ENCODE data around the gene HTR6.
"Not testable (repeated sequence)": the region's sequence is repeated elsewhere in the genome, so short reads cannot be mapped to it uniquely, and the experiment has no call there.

Gene HTR6

DNA sequence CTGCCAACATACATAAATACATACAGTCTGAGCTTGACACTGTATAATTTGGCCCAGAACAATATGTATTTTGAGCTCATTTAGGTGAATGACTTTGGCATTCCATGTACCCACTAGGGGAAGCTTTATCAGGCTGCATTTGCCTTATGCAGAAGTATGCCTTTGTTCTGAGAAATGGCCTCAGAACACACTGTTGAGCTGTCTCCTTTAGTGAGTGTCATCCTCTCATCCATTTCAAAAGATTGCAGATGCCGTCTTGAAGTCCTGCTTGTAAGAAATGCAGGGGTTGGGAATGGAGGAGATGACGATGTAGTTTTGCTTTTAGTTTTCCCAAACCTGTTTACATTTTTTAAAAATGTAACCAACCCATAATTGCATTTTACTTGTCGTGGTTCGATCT is 35.3 kb upstream of the HTR6 start:
- CTCF ChIA-PET: interaction anchor here (1.0 to 1.3 kb wide), 3 partner anchors 159 to 244 kb away, joined by 3 read pairs; no protein-coding TSS in a partner anchor
- POLR2A ChIA-PET: no interaction called here

DNA sequence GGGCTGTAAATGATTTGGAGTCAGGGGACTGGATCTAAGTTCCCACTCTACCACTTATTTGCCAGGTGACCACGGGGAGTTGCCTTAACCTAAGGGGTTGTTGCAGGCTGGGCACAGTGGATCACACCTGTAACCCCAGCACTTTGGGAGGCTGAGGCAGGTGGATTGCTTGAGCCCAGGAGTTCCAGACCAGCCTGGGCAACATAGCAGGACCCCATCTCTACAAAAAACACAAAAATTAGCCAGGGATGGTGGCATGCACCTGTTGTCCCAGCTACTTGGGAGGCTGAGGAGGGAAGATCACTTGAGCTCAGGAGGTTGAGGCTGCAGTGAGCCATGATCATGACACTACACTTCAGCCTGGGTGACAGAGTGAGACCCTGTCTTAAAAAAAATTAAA is 34.5 kb upstream of the HTR6 start:
- DNase-seq (ENCODE audit: extremely low spot score): not testable (repeated sequence)
- CTCF ChIA-PET: interaction anchor here (0.8 to 1.9 kb wide), 4 partner anchors 11 to 389 kb away, joined by 3 to 5 read pairs (median 4); no protein-coding TSS in a partner anchor
- POLR2A ChIA-PET: interaction anchor here (0.6 kb wide), 1 partner anchor 734 kb away, joined by 4 read pairs; no protein-coding TSS in a partner anchor

More for the DNA sequence above, 35.3 kb upstream of the HTR6 start:
- no peak for DNase-seq (ENCODE audit: extremely low spot score)
- TF ChIP-seq, protein P1, sequence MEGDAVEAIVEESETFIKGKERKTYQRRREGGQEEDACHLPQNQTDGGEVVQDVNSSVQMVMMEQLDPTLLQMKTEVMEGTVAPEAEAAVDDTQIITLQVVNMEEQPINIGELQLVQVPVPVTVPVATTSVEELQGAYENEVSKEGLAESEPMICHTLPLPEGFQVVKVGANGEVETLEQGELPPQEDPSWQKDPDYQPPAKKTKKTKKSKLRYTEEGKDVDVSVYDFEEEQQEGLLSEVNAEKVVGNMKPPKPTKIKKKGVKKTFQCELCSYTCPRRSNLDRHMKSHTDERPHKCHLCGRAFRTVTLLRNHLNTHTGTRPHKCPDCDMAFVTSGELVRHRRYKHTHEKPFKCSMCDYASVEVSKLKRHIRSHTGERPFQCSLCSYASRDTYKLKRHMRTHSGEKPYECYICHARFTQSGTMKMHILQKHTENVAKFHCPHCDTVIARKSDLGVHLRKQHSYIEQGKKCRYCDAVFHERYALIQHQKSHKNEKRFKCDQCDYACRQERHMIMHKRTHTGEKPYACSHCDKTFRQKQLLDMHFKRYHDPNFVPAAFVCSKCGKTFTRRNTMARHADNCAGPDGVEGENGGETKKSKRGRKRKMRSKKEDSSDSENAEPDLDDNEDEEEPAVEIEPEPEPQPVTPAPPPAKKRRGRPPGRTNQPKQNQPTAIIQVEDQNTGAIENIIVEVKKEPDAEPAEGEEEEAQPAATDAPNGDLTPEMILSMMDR (IDR thresholded peaks at IDR 0.05; ENCODE audit: control extremely low read depth, extremely low read depth, low read depth, missing control alignments): no peak

DNA sequence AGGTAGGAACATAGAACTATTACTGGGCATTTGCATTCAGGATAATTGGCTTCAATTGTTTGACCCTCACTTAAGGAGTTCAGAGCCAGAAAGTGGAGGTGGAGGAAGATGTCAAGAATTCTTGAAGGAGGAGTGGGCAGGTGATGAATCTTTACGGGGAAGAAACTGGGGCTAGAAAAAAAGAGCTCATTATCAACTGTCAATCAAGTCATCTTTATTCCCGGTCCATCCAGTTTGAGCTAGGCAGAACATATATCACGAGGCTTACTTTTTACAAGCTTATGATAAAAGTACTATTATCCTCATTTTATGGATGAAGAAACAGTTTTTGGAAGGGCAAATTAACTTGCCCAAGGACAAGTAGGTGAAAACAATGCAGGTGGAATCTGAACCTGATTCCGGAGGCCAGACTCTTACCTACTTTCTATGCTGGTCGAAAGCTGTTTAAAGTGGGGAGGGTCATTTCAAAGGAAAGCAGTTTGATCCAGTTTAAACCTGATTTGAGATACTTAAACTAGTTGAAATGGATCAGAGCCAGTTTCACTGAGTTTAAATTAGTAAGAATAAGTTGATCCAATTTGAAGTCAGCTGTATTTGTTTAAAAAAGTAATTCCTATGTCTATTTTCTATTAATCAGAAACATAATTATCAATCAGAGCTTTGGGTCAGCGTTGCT is 33.8 kb upstream of the HTR6 start:
- TF ChIP-seq, protein P1 (IDR thresholded peaks at IDR 0.05; ENCODE audit: control extremely low read depth, extremely low read depth, low read depth, missing control alignments): no peak
- no peak for DNase-seq (ENCODE audit: extremely low spot score)
- POLR2A ChIA-PET: no interaction called here
- CTCF ChIA-PET: interaction anchor here (0.8 to 1.9 kb wide), 7 partner anchors 10 to 390 kb away, joined by 3 to 5 read pairs (median 4); partner anchors contain the start of gene NBL1

DNA sequence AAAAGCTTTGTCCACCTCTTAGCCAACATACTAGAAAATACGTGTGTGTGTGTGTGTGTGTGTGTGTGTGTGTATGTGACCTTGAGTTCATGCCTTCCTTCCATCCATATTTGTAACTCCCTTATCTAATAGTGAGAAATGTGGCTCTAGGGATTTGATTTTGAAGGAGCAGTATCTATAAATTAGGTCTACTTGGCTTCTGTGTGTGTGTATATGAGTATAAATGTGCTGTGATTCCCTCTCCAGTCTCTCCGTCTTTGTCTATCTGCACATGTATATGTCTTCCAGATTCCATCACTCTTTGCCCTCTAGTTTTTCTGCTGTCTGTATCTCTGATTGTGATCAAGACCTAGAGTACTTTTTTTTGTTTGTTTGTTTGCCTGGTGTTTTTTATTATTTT is 32.5 kb upstream of the HTR6 start:
- ChIA-PET CTCF (interaction anchor here (0.9 to 1.9 kb wide), 5 partner anchors 9 to 290 kb away, joined by 3 to 5 read pairs (median 4); partner anchors contain the start of gene NBL1), POLR2A (no interaction called here)
- TF ChIP-seq, protein P1 (IDR thresholded peaks at IDR 0.05; ENCODE audit: control extremely low read depth, extremely low read depth, low read depth, missing control alignments): no peak
- no peak for DNase-seq (ENCODE audit: extremely low spot score)

DNA sequence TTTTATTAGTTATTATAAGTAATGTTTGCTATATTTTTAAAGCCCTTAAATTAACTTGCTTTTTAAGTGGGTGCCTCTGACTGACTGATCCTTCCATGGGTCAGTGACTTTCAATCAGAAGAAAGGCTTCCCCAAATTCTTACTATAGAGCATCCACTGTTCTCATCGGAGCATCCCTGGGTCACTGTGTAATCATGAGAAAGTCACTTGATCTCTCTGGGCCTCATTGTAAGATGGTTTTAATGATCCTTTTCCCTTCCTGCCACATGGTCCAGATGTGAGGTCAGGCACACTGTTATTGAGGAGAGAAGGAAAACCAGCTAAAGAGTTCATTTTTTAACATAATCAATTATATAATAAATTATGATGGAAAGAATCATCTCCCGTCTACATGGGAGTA is 31.6 kb upstream of the HTR6 start:
- CTCF ChIA-PET: no interaction called here
- TF ChIP-seq, protein P1 (IDR thresholded peaks at IDR 0.05; ENCODE audit: control extremely low read depth, extremely low read depth, low read depth, missing control alignments): no peak
- POLR2A ChIA-PET: no interaction called here
- no peak for DNase-seq (ENCODE audit: extremely low spot score)

DNA sequence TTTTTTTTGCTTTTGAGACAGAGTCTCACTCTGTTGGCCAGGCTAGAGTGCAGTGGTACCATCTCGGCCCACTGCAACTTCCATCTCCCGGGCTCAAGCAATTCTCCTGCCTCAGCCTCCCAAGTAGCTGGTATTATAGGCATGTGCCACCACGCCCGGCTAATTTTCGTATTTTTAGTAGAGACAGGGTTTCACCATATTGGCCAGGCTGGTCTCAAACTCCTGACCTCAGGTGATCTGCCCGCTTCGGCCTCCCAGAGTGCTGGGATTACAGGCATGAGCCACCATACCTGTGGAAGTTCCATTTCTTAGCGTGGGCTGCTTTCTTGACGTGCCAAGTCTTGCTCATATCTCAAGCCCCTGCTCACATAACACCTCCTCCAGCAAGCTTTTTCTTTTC is 29.6 kb upstream of the HTR6 start:
- CTCF ChIA-PET; POLR2A ChIA-PET; DNase-seq (ENCODE audit: extremely low spot score): not testable (repeated sequence)

DNA sequence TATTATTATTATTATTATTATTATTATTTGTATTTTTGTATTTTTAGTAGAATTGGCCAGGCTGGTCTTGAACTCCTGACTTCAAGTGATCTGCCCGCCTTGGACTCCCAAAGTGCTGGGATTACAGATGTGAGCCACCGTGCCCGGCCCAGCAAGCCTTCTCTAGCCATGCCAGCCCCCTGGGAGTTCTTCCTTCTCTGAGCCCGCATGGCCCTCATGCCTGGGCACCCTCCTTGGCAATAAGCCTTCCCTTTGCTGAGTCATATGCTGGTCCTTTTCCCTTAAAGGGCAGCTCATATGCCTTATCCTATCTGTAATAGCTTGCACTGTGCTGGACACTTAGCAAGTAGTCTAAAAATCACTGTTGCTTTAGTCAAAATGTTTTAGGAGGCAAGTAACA is 29.0 kb upstream of the HTR6 start:
- POLR2A ChIA-PET: no interaction called here

More for the DNA sequence above, 29.0 kb upstream of the HTR6 start:
- no peak for DNase-seq (ENCODE audit: extremely low spot score)
- CTCF ChIA-PET: no interaction called here
- TF ChIP-seq, protein P1 (IDR thresholded peaks at IDR 0.05; ENCODE audit: control extremely low read depth, extremely low read depth, low read depth, missing control alignments): no peak
